NCI-H226 (cell line): Measurements from ENCODE around the gene JARID2.
A peak's percentile ranks its signal among the peaks of the same experiment; 100 is the strongest.

Experiments used
- DNase-seq: peaks from one replicate; pipeline ENCODE4 v3.0.0-alpha.2; 2015

JARID2 gene

DNA sequence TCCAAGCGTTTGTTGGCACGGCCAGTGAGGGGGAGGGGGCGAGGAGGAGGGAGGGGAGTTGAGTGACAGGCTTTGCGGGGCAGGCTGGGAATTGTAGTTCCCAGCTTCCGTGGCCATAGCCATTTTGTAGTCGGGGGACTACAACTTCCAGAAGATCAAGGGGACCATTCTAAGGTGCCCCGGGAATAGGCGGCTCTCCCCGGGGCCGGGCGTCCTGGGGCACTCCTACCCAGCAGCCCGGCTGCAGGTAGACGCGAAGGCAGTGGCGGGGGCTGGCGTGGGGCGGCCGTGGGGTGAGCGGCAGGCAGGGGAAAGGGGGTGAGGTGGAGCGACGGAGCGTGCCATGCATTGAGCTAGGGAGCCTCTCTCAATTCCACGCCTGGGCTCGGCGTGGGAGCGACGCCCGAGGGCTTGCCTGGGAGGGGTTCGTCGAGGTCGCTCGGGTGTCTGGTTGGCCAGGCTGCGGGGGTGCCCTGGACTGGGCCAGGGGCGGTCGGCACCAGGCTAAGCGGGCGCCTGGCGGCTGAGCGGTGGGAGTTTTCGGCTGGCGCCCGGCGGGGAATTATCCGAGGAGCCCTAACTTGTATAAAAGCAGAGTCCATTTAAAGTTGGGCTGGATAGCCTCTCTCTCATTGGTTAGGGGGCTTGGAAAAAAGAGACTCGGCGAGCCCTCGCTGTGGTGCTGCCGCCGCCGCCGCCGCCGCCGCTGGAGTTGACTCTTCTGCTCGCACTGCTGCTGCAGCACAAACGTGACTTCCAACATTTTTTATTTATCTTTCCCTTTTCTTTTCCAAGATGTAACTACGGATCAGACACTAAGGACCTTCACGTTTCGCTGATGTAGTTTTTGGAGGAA is at the start of gene JARID2:
Gene JARID2, plus strand, starts transcription at position 709 of the 856 bp plus-strand sequence. CDS start 471 bp downstream, outside the sequence.
- DNase-seq = peak; percentile 91

DNA sequence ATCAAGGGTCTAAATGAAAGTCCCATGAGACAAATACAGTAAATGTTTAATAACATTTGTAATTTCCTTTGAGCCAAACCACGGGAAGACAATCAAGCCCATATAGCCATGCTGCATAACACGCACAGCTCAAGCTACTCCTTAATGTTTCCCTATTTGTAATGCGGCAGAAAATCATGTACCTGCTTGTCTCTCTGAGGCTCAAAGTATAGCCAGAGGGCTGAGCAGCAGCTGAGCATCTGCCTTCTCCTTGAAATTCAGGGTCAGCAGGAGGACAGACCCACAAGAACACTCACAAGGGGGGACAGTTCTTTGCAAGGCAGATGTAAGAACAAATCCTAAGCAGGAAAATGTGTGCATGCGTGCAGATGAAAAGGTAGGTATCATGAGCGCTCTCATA is 45.8 kb upstream of the JARID2 start:
- no peak for DNase-seq

DNA sequence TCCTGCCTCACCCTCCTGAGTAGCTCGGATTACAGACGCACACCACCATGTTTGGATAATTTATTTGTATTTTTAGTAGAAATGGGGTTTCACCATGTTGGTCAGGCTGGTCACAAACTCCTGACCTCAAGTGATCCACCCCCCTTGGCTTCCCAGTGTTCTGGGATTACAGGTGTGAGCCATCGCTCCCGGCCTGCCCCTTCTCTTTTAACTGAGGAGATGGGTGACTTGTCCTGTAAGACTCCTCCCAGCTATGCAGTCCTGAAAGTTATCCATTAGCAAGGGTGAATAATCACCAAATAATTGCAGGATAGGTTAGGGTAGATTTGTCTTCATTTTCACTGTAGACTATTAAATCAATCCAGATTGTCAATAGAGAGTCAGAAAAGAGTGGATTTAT is 40.5 kb upstream of the JARID2 start:
- DNase-seq = no peak

DNA sequence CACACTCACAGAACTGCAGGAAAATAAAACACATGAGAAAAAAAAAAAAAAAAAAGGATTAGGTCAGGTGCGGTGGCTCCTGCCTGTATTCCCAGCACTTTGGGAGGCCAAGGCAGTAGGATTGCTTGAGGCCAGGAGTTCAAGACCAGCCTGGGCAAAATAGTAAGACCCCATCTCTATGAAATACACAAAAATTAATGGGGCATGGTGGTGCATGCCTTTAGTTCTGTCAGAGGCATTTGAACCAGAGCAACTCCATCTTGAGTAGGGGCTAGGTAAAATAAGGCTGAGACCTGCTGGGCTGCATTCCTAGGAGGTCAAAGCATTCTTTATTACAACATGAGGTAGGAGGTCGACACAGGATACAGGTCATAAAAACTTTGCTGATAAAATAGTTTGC is 39.0 kb upstream of the JARID2 start:
- no peak for DNase-seq

DNA sequence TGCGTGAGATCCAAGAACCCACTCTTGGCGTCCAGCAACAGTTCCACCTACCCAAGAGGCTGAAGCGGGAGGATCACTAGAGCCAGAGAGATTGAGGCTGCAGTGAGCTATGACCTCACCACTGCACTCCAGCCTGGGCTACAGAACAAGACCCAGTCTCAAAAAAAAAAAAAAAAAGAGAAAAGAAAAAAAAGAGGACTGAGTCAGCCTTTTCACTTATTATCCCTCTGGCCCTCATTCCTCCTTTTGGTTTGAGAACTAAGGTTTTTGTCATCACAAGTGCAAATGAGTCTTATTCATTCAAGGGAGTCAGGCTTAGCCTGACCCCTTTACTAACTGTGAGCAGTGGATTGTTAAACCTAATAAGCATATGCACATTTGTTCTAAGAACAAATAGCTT is 37.9 kb upstream of the JARID2 start:
- peak; percentile 7 for DNase-seq

DNA sequence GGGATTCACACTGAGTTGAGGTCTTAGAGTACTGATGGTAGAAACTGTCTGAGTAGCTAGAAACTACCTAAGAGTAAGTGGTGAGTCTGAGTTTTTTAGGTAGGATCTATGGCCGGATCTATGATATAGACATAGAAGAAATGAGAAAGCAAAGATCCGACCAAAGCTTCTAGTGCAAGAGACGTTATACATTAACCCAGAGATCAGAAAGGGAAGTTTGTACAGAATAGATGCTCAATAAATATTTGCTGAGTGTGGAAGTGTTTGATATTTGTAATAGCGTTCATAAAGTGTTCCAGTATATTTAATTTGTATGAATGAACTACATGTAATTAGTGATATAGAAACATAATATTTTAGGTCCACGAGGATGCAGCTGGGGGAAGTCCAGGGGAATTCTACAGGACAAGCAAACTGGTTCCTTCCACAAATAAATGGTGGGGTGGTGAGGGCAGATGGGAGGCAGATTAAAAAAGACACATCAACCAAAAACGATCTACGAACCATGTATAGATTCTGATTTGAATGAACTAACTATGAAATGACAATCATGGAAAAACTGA is 31.9 kb upstream of the JARID2 start:
- DNase-seq = no peak

DNA sequence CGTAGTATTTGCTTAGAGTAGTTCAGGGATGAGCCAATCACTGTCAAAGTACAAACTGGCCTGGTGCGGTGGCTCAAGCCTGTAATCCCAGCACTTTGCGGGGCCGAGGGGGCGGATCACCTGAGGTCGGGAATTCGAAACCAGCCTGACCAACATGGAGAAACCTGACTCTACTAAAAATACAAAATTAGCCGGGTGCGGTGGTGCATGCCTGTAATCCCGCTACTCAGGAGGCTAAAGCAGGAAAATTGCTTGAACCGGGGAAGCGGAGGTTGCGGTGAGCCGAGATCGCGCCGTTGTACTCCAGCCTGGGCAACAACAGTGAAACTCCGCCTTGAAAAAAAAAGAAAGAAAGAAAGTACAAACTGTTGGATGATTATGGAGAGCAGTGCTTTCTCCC is 27.5 kb upstream of the JARID2 start:
- DNase-seq = no peak

DNA sequence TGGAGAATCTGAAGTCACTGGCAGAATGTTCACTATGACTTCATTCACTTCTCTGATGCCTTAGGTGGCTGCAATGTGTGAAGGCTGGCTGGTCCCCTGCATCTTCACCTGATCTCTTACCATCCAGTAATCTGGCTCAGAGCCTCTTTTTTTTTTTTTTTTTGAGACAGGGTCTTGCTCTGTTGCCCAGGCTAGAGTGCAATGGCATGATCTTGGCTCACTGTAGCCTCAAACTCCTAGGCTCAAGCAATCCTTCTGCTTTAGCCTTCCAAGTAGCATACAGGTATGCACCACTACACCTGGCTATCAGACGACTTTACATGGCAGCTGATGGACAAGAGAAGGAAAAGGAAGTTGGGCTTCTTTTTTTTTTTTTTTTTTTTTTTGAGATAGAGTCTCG is 25.8 kb upstream of the JARID2 start:
- DNase-seq = no peak

DNA sequence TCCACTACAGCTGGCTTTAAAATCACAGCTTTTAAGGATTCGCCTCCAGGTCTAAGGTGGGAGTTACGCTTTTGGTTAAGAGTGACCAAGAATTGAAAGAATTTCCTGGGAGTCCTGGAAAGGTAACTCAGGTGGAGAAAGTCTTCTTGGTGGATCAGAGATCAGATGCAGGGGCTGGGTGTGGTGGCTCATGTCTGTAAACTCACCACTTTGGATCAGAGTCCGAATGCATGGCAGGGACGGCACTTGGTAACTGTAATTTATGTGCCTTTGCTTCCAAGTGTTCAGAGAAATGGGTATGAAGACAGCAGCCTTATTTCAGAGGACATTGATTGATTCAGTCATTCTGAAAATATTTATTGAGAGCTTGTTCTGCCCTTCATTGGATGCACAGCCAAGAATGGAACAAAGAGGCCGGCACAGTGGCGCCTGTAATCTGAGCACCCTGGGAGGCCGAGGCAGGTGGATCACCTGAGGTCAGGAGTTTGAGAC is 18.0 kb upstream of the JARID2 start:
- no peak for DNase-seq

DNA sequence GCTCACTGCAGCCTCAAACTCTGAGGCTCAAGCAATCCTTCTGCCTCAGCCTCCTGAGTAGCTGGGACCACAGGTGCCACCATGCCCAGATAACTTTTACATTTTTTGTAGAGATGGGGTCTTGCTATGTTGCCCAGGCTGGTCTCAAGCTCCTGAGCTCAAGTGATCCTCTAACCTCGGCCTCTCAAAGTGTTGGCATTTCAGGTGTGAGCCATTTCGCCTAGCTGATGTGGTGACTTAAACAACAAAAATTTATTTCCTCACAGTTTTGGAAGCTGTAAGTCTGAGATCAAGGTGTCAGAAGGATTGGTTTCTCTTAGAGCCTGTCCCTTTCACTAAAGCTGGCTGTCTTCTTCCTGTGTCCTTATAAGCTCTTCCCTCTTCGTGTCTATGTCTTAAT is 15.0 kb upstream of the JARID2 start:
- DNase-seq = no peak

DNA sequence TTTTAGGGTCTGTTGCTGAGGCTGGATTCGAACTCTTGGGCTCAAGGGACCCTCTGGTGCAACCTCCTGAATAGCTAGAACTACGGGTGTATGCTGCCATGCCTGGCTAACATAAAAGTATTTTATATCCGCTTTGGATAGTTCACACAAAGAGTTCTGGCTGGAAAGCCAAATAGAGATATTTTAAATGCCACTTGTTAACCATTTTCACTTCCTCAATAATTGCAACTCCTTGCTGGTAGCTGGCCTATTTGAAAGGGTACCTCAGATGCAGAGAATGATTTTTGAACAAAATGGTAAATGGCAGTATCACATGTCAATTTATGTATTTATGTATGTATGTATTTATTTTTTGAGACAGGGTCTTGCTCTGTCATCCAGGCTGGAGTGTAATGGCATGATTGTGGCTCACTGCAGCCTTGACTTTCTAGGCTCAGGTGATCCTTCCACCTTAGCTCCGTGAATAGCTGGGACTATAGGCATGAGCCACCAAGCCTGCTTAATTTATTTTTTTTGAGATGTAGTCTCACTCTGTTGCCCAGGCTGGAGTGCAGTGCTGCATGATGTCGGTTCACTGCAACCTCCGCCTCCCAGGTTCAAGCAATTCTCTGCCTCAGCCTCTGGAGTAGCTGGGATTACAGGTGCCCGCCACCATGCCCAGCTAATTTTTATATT is 12.9 kb upstream of the JARID2 start:
- DNase-seq = no peak

DNA sequence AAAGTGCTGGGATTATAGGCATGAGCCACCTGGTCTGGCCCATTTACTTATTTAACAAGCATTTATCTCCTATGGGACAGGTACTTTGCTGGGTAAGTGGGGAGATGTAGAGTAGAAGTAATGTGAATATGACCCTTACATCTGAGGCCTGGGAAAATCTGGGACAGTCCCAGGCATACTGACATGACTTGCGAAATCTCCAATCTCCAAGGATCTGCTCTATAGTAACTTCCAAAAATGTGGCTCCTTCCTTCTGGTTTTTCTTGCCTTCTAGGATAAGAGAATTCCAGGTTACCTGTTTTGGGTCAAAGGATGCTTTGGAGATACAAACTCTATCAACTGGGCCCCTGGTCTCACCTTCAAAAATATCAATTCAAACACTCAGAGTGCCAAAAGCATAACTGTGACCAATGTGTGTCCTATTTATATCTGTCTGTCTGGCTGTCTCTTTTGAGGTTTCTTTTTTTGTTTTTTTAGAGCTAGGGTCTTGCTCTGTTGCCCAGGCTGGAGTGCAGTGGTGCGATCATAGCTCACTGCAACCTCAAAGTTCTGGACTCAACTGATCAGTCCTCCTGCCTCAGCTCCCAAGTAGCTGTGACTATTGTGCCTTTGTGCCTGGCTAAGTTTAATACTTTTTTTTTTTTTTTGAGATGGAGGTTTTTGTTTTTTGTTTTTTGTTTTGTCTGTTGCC is 11.7 kb upstream of the JARID2 start:
- DNase-seq = no peak

DNA sequence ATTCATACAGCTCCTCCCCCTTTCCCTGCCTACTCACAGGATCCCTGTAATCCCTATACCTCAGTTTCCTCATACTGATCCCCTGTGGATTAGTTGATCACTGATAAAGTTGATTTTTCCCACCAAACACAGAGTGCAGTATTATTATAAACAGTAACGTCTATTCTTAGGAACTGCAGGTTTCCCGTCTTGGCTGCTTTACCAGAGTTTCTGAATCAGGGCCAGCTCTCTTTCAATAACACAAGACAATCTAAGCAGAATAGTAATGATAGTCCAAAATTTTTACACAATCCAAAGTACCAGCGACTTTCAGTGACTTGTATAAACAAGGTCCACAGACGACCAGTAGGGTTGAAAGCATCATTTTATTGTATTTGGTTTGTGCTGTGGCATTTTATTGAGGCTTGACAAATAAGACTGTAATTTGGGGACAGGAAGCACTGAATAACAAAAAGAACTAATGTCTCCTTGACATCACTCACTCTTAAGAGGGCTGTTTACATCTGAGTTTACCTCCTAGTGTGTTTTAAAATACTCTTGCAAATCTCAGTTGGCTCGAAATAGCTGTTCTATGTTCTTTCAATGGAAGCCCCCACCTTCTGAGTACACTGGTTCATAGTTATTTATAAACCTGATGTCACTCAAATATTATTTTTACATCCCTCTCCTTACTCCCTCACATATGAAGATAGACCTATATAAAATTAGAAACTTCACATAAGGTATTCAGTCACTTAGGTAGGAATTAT is 6.1 kb upstream of the JARID2 start:
- DNase-seq = no peak

DNA sequence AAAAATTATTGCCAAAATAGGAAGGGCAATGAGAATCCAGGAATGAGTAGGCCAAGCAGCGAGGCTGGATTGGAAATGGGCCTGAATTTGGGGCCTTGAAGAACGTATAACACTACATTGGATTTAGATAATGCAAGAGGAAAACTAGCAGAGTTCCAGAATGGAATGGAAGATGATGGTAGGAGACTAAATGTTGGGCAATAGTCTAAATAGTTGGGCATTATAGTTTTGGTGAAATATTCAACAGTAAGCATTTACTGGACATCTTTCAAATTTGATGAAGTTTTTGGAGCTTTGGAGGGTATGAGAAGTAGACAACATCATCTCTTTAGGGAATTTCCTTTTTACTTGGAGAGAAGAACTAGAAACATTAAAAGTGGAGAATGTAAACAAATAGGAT is 3.4 kb upstream of the JARID2 start:
- no peak for DNase-seq

DNA sequence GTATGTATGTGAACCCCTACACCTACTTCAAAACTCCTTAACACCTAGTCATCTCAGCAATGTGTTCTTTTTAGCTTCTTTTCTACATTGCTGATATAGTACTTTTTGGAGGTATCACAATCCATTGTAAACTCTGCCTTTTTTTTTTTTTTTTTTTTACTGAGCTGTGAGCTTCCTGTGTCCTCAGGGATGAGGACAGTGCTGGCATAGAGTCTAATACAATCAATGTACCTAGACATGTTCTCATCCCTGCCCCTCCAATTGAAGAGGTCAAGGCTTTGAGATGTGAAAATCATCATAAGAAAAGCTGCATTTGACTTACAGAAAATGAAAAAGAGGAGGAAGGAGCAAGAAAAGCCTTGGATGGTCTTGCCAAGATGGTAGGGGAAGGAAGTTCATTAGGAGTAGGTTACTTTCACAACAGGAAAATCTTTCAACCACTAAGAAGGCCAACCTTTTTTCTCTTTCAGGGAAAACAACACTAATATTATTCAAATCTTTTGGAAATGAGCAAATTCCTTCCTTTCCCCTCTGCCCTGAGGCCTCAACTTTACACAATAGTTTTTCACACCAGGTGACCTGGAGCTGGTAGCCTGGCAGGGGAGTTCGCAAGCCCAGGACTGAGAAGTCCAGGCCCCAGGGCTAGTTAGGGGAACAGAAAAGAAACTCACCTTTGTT is 2.8 kb upstream of the JARID2 start:
- DNase-seq = no peak

DNA sequence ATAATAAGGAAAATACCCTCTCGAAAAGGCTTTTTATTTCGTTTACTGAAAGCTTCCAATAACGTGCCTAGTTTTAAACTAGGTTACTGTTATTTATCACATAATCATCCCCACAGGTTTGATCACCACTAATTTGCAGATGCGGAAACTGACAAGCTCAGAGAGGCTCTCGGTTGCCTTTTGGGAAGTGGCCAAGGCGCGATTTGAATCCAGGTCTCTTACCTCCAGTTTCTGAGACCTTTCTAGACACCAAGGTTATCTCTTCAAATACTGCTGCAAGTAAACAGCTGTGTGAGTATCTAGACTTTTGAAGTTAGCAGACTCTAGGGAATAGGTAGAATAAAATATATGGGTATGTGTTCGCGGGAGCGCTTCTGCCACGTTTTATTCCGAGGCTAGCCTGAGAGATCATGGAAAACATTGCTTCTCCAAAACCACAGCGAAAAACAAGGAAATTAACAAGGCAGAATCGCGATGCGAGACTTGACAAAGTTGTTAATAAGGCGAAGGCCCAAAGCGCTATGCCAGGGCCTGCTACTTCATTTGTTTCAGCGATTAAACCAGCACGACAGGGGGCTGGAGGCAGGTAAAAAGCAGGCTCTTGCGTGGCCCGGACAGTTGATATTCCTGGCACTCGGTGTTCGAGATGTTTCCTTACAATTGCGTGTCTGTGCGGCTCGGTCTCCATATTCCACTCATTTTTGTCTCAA is 1.8 kb upstream of the JARID2 start:
- no peak for DNase-seq

DNA sequence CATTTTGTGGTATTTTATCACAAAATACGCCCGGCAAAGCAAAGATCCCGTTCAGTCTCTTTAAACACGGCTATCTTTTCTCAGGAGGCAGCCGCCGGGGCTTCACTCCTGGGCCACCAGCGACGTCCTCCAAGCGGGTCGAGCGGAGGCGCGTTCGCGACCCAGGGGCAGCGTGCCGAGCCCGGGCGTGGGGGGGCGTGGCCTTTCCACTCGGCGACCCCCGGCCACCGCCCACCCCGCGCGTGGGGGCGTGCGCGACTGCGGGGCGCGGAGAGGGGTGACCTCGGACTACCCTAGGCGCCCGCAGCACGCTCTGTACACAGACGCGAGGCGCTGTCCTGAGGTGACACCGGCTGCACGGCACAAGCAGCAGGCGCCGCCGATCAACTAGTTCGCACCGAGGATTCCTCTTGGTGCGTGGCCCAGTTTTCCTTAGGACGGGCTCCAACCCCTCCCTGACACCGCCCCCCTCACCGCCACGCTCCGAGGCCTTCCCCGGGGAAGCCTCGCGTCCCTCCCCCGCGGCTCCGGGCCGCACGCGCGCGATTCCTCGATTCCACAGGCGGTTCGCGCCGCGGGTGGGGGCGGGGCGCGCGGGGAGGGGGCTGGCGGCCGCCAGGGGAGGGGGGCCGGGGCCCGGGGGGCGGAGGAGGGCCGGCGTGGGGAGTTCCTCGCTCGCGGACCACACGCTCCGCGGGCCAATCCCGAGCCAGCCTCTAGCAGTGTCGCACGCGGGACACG is 1.1 kb upstream of the JARID2 start:
- DNase-seq = peak; percentile 39

DNA sequence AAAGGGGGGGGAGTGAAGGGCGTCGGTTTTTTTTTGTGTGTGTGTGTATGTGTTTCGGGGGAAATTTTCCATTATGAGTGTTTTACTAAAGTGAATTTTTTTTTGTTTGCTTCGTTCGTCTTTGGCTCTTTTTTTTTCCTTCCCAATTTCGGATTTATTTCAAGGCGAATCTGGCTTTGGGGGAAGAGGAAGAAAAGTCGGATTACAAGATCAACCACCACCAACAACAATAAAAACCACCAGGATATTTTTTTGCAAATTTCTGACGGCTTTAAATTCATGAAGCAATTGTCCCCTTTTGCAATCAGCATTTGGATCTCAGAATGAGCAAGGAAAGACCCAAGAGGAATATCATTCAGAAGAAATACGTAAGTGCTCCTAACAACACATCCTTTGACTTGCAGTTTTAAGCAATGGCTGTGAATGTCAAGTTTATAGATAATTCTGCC is 372 bp downstream of the JARID2 start:
- no peak for DNase-seq

DNA sequence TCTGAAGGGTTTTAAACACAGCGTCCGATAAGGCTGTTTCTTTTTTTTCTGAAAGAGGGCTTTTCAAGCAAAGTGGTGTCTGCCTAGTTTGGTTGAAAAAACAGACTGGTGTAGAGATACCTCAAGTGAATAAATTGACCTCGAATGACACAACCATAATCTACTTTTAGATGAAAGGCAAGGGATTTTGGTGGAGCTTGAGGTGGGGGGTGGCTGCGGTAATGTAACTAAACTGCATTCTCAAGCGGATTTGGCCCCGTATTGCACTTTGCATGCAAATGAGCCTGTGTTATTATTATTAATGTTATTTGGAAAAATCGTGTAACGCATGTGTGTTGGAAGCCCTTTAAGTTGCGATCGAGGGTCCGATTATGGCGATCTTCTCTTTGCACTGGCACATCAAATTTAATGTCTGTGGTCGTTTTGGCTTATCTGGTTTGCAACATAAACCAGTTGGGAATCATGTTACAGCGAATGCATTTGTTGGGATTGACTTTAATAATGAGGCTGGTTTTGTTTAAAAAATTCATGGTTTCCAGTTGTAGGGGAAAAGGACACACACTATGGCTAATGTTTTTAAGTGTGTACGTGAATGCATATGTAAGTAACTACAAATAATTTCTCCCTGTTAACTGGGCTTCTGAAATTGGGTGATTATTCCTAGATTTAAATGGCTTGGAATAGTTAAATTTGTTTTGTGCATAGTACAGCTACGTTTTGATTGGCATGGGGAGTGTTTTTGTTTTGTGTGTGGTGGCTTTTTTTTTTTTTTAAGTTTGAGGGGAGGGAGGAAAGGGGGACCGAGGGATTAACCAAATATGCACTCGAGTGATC is 1.0 kb downstream of the JARID2 start:
- no peak for DNase-seq
